SIG-M5 treated with dmso at 0.1 percent for 504 hours (cell line): ENCODE results near the gene CCNY.
"Not testable (repeated sequence)": the region's sequence is repeated elsewhere in the genome, so short reads cannot be mapped to it uniquely, and the experiment has no call there.

Experiments
- DNase-seq: peaks from one replicate; lab custom pipeline; 2025; ENCODE audit not compliant: unreplicated experiment; lab: John Stamatoyannopoulos, UW

CCNY gene

DNA sequence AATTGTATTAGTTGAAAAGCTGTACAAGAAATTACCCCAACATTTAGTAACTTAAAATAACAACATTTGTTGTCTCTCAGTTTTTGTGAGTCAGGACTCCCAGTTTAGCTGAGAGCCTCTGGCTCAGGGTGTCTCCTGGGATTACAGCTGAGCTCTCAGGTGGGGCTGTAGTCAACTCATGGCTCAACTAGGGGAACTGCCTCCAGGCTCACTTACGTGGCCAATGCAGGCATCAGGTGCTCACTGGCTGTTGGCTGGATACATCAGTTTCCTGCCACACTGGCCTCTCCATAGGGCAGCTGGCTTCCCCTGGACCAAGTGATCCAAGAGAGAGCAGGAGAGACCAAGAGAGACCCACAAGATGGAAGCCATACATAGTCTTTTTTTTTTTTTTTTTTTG, 17.5 kb downstream of the CCNY start:
- no peak for DNase-seq

DNA sequence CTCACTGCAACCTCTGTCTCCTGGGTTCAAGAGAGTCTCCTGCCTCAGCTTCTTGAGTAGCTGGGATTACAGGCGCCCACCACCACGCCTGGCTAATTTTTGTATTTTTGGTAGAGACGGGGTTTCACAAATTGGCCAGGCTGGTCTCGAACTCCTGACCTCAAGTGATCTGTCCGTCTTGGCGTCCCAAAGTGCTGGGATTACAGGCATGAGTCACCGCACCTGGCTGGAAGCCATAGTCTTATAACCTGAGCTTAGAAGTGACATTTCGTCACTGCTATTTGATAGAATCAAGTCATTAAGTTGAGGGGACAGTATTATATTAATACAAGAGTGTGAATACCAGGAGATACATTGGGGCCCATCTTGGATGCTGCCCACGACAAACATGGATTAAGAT, 17.9 kb downstream of the CCNY start:
- DNase-seq: not testable (repeated sequence)

DNA sequence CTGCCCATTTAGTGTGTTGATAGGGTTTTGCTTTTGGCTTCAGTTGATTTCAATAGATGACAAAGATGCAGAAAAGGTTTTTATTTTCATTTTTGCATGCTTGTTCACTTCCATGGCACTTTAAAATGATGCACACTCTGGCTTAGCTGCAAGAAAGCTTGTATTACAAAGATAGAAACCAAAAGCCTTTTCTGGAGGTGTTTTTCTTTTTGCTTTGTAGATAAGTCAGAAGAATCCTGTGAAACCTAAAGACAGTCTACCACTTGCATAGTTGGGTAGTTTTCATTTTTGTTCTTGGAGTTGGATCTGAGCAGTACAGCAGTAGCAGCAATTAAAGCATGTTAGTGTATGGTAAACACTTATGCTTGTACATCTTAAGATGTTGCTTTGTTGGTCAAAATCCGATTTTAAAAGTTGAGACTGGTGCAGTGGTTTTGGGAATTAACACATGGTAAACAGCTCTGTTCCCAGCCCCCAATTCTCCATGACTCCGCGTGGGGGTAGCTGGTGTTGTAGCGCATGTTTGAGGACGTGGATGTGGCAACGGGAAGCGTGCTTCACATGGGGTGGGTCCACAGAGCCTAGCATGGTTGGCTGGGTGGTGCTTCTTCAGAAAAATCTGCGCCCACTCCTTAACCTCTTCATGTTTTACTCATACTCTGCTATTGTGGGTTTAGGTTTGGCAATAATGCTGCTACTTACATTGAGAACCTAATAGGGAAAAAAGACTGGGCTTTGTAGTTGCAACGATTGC, 19.8 kb downstream of the CCNY start:
- DNase-seq: no peak

DNA sequence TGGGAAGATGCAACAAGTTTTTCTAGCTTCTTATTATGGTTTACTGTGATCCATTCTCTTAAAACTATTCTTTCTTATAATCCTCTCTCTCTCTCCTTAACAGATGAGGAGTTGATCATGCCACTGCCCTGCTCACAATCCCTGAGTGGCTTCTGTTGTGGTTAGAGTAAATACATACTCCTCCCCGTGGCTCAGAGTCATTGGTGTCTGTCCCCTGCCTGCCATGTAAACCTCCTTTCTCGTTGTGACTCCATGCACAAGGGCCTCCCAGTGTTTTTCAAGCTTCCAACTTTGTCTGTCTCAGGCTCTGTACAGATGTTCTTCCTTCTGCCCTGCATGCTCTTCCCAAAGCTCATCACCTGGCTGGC, 20.4 kb downstream of the CCNY start:
- no peak for DNase-seq

DNA sequence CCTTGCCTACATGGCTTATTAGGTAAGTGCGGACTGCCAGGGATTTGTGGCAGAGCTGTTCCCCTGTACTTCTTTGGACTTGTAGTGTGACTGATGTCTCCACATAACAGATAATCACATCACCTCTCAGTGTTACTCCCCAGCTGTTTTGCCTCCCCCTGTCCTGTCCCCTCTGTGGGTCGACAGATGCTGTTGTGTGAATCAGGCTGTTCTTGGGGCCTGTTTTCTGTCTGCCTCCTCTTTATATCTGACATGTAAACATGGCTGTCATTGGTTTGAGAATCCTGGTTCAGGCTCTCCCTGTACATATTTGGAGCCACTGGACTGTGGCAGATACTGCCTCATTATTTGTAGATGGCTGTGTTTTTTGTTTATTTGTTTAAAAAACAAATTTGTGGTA, 22.7 kb downstream of the CCNY start:
- no peak for DNase-seq

DNA sequence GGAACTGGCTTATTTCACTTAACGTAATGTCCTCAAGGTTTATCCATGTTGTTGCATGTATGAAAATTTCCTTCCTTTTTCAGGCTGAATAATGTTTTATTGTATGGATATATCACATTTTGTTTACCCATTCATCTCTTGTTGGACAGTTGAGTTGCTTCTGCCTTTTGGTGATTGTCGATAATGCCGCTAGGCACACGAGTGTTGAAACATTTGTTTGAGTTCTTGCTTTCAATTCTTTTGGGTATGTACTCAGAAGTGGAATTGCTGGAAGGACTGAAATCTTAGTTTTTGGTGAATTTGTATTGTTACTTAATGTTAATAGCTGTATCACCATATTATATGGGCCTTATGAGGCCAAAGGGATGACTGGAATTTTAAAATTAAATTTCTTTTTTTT, 23.6 kb downstream of the CCNY start:
- DNase-seq: no peak

DNA sequence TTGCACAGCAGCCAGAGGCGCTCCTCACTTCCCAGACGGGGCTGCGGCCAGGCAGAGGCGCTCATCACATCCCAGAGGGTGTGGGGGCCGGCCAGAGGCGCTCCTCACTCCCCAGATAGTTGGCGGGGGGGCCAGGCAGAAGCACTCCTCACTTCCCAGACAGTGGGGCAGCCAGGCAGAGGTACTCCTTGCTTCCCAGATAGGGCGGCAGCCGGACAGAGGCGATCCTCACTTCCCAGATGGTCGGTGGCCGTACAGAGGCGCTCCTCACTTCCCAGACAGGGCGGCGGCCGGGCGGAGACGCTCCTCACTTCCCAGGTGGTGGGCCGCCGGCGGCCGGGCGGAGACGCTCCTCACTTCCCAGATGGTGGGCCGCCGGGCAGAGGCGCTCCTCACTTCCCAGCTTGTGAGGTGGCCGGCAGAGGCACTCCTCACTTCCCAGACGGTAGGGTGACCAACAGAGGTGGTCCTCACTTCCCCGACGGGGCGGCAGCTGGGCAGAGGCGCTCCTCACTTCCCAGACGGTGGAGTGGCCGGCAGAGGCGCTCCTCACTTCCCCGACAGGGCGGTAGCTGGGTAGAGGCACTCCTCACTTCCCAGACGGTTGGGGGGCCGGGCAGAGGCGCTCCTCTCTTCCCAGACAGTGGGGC, 26.5 kb downstream of the CCNY start:
- DNase-seq: no peak

DNA sequence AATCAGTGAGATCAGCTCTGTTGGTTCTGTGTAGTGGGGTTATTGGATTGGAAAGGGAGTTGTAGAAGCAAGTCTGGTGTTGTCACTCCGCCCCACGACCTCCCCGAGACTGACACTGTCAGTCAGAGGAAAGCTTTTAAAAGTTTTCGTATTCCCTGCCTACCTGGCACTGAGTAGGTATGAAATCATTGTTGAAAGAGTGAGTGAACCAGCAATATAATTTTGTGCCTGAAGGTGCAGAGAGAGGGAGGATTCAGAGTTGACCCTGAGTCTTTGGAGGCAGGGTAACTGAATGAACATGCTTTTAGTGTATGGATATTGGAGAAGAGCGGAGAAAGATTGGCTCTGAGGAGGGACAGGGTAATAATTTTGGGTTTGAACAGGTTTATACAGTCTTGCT, 27.3 kb downstream of the CCNY start:
- DNase-seq: no peak

DNA sequence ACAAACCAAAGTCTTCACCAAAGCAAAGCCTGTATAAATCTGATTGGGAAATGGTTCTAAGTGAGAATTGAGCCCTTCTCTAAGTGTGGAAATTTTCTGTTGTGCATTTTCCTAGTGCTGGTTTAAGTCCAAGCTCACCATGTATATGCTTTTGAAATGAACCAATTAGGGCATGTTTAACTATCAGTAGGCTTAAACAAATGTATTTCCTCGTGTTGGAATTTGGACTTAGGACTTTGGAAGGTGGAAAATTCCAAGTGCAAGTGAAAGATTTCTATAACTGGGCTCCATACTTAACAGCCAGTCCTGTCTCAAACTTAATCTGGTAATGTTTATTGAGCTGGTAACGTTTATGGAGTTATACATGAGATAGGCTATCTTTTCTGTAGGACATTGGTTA, 28.5 kb downstream of the CCNY start:
- no peak for DNase-seq

DNA sequence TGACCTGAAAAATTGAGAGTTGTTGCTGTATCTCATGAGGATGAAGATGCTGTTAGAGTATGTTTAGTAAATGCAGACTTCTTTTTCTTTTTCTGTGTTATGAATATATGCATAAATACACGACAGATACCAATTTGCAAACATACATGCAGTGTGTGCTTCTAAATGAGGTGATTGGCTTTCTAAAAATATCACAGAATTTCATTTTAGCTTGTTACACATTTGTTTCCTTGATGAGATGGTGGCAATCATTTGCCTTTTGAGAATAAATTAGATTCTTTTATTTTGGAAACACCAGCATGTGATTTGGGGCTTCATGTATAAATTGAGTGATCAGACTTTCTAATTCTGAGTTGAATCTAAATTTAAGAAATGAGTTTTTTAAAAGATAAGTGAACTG, 29.7 kb downstream of the CCNY start:
- DNase-seq: no peak

DNA sequence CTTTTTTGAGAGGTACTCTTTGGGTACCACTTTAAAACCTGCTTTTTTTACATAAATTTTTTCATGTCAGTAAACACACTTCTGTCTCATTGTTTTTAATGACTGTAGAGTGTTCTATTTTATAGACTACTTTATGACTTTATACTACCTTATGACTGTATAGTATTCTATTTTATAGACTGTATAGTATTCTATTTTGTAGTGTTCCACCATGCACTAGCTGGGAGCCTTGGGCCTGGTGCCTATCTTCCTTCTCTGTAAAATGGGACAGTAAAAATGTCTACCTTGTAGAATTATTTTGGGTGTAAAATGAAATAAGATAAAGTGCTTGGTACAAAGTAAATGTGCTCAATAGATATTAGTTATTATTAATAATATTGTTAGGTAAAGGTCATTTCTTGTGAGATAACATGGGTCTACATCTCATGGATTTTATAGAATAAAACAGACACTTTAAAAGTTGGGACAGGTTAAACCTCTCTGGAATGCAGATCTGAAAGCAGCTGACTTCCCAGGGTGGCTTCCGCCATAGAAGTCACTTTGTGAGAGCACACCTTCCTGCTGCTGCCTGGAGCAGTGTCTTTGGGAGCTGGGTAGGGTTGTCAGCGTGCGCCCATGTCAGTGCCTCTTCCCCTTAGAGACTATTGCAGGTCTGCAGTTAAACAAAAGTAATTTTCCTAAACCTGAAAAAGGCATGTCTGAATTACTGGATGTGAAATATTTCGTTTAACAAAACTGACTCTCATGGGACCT, 31.0 kb downstream of the CCNY start:
- DNase-seq: no peak

DNA sequence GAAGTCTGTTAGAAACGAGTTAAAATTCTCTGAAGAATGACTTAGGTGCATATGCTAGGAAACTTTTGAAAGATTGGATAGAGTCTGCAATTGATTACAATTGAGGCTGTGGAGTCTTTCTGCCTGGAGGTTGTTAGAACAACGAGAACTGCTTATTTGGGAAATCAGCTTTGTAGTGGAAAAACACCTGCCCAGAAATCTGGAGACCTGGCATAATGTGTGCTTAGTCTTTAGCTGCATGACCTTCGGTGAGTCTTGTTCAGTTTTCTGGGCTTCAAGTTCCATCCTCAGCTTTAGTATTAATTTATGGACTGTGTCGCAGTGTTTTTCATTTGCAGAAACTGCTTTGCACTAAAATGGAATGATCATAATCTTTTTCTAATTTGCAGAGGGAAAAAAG, 31.7 kb downstream of the CCNY start:
- no peak for DNase-seq

DNA sequence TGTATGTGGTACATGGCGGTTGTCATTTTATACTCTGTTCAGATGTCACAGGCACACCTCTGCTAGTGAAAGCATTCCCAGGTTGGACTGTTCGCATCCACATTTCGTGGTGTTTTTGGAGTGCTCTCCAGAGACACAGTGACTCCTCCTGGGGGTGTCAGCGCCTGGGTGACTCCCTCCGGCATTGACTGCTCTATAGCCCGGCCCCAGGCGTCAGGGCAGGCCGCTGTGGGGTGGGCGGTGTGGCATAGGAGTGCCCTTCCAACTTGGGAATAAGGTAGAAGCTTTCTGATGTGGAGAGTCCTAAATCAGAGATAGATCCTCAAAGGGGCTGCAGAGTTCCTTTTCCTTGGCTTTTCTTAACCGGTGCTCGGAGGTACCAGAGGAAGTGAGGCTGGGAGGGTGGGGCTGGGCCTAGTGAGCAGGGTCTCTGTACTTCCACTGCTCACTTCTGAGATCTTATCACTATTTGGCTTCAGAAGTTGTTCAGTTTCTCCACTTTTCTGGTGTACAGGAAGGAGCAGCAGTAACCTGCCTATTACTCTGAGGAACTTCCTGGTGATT, 32.3 kb downstream of the CCNY start:
- DNase-seq: no peak

DNA sequence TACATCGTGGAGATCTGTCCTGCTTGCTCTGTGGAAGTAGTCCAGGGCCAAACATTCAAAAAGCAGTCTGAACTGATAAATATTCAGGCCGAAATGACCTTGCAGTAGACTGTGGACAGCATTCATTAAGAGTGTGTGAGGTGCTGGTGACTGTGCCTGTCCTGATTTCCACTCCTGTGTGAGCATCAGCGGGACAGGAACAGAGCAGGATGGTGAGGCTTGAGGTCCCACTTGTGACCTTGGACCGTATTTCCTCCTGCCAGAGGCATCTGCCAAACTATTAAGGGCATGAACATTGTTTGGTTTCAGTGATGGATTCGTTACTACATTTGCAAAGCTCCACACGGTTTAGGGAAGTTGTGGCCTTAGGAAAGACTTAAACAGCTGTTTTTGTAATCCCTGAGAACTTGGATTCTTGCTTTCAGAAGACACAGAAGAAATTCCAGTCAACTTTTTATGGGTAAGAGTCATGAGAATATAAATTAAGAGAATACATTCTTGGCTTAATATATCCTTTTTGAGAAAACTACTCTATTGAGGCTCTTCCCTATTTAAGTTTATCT, 32.8 kb downstream of the CCNY start:
- no peak for DNase-seq

DNA sequence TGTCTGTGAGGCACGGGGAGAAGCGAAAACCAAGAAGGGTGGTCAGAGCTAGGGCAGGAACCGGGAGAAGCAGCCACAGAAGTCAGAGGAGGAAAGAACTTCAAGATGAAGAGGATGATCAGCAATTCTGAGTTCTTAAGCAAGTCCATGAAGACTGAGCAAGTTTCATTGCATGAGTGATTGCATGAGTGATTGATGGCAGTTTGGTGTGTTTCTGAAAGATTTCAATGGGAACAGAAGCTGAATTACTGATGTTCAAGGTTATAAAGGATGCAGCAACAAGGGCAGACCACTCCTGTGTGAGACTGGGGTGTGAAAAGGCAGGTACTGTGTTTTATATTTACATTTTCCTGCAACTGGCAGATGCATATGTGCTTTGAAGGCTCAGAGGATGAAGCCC, 35.4 kb downstream of the CCNY start:
- no peak for DNase-seq

DNA sequence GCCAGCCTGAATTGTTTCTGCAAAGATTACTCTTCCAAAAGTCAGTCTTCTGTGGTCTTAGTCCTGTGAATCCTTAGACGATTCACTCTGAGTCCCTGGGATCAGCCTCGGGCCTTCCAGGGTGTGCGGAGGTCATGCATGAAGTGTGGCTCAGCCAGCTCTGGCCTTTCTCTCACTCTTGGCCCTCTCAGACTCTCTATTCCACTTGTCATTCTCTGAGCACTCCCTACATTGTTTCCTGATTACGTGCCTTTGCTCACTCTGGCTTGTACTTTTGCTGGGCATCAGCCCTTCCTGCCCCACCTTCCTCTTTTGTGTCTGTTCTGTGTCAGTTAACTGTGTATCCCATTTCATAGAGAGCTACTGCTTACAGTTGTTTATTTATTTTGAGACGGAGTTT, 36.0 kb downstream of the CCNY start:
- no peak for DNase-seq

DNA sequence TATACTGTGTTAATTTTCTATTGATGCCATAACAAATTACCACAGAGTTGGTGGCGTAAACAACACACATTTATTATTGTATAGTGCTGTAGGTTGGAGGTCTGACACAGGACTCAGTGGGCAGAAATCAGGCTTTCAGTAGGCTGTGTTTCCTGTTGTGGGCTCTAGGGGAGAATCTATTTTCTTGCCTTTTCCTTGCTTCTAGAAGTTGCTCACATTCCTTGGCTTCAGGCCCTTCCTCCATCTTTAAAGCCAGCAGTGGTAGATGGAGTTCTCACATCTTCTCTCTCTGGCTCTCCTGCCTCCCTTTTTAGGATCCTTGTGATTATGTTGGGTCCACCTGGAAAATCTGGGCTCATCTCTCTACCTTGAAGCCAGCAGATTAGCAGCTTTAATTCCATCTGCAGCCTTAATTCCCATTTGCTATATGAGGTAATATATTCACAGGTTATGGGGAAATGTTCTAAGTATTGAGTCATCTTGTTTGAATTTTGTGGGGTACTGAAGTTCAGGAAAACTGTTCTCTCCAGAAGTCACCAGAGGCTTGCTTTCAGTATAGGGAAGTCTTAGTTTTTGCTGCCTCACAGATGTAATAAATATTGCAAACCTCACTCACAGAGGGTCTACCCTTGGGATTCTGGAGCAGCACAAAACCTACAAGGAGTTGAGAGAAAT, 38.9 kb downstream of the CCNY start:
- no peak for DNase-seq

DNA sequence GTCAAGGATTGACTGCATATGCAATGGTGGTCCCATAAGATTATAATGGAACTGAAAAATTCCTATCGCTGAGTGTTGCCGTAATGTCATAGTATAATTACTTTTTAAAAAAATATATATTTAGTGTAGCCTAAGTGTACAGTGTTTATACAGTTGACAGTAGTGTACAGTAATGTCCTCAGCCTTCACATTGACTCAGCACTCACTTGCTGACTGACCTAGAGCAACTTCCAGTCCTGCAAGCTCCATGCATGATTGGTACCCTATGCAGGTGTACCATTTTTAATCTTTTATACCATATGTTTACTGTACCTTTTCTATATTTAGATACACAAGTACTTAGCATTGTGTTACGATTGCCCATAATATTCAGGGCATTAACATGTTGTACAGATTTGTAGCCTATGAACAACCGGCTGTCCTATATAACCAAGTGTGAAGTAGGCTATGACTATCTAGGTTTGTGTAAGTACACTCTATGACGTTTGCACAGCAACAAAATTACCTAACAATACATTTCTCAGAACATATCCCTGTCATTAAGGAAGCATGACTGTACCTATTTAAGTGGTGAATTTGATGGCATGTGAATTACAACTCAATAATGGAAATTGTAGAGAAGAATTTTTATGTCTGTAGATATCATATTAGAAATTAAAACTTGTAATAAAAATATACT, 40.9 kb downstream of the CCNY start:
- no peak for DNase-seq

DNA sequence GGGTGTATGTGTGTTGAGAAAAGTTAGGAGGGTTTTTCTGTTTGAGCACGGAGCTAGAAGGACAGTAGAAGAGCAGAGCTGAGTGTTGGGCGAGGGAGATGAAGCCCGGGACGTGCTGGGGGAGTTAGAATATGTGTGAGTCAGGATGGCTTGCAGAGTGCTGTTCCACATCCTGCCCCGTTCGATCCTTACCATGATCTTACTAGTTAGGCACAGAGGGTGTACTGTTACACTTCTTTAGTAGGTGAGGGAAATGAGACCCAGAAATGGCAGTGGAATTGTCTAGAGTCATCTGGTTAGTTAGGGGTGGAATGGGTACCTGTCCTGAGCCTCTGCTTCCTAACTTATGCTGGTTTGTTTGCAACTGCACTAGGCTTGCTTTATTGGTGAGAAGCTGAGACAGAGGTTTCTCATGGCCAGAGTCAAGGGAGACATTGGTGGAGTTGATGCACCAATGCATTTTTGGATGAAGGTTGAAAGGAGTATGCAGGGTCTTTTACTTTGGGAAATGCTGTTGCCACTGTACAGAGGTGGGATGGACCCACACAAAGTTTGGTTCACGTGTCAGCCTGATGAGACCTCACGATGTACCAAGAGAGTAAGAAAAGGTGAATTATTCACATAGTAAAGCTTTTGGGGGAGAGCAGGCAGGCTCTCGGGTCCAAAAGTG, 42.4 kb downstream of the CCNY start:
- no peak for DNase-seq
